ENCODE measurements around the gene ING5. TPM values are rescaled to one million over a fixed set of nuclear protein-coding genes. Genes with fewer than 3 reads are reported as not detected.

ING5 gene
- polyA plus RNA-seq, 3 donors from 2014 or later, result 6.9 to 7.9 (median 7.7) TPM

DNA sequence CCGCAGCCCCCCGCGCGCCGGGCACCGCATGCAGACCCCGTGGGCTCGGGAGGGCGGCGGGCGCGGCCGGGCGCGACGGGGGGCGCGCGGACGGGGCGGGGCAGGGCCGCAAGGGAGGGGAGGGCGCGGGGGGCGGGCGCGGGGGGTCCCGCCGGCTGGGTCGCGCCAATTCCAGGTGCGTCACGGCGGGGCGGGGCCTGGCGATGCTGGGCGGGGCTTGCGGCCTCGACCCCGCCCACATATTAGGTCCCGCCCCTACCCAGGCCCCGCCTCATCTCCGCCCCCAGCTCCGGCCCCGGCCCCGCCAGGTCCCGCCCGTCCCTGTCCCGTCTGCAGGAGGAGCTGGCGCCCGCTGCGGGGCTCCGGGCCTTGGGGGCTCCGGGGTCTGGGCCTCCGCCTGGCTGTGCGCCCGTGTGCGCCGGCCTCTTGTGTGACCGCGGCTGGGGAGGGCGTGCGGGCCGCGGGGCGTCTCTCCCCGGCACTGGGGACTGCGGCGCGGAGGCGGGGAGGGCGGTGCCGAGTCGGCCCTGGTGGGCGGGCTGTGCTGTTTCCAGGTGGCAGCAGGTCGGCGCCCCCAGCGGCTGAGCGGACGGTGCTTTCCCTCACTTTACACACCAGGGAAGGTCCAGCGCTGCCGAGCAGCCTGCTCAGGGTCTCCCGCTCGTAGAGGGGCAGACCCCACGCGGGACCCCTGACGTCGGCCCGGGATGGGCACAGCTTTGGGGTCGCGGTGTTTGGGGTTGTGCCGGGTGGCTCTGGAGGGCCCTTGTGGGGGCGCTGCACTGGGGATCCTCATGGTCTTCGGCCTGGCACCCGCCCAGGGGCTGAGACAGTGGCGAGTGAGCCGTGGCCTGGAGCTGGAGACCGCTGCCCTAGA is 554 bp downstream of the ING5 start:
- Mint-ChIP-seq H3K4me3 (peak overlapping the region; percentile 77 to 83 (median 81)), H3K36me3 (peaks cover 6 to 15% (median 12%) of the 10 kb centered on the region in 3 donors), H3K4me1 (peaks cover 7 to 10% of the 10 kb centered on the region in 2 donors), H3K27me3 (ENCODE audit: low read depth in 3 of 3) (peaks cover 2 to 7% (median 3%) of the 10 kb centered on the region in 3 donors), H3K27ac (peak overlapping the region; percentile 23 to 83 (median 66)), H3K9me3 (no peaks in the 10 kb centered on the region)
- DNase-seq, result peak; percentile 90 to 92 (median 91)

DNA sequence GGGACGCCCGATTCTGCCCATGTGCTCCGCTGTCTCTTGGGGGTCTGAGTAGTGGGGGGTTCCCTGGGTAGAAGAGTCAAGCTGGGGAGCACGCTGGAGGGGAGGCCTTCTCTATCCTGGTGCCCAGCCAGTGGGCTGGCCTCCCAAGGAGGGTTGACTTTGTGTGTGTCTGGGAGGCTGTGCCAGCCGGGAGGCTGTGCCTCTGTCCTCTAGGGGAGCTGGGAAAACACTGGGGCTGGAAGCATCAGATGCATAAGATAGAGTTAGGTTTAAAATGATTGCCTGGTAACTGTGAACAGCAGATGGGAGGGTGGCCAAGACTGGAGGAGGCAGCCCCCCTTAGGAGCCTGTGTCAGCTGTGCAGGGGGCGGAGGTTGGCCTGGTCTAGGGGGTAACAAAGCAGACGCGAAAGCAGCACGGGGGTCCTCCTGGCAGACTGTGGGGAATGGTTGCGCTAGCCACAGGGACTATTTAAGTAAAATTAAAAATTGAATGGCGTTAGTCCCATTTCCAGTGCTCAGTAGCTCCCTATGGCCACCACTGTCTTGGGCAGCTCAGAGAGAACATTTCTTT is 1.3 kb downstream of the ING5 start:
- H3K4me3 Mint-ChIP-seq, result peak overlapping the region; percentile 77 to 83 (median 81)

DNA sequence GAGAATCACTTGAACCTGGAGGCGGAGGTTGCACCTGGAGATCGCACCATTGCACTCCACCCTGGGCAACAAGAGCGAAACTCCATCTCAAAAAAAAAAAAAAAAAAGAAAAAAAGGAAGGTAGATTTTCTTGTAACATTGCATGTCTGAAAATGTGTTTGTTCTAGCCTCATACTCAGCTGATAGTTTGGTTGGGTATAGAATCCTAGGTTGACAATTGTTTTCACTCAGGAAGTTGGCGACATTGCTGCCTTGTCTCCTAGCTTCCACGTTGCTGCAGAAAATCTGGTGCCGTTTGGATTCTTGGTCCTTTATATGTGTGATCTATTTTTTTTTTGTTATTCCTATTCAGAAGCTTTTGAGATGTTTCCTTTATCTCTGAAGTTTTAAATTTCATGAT is 4.7 kb downstream of the ING5 start:
- H3K27ac Mint-ChIP-seq, result no peak overlapping the region
- H3K27me3 Mint-ChIP-seq (ENCODE audit: low read depth in 3 of 3), result peaks cover 0 to 3% (median 2%) of the 10 kb centered on the region in 3 donors

More for the DNA sequence above, 1.3 kb downstream of the ING5 start:
- peaks cover 2 to 7% (median 3%) of the 10 kb centered on the region in 3 donors for H3K27me3 Mint-ChIP-seq (ENCODE audit: low read depth in 3 of 3)
- peaks cover 7 to 10% of the 10 kb centered on the region in 2 donors for H3K4me1 Mint-ChIP-seq
- peaks cover 6 to 17% (median 12%) of the 10 kb centered on the region in 3 donors for H3K36me3 Mint-ChIP-seq
- H3K9me3 Mint-ChIP-seq, result no peaks in the 10 kb centered on the region
- DNase-seq, result no peak
- peak overlapping the region; percentile 23 to 83 (median 66) for H3K27ac Mint-ChIP-seq

DNA sequence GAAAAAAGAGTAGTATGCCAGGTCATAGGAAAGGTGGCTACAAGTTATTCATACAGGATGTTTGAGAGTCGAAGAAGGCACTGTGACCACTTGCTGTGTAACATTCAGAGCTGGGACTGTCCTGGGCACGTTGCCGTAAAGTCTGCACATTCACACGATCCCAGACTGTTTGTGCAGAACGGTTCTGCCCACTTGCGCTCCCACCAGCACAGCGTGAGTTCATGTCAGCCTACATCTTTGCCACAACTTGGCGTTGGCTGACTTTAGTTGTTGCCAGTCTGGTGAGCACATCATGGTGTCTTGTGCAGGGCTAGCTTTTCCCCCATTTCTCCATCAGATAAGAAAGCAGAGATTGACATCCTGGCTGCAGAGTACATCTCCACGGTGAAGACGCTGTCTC is 7.0 kb downstream of the ING5 start:
- Mint-ChIP-seq H3K9me3 (no peaks in the 10 kb centered on the region), H3K4me1 (no peaks in the 10 kb centered on the region), H3K36me3 (peaks cover 23 to 45% (median 28%) of the 10 kb centered on the region in 3 donors), H3K4me3 (no peak overlapping the region), H3K27me3 (ENCODE audit: low read depth in 3 of 3) (peaks cover 0 to 1% (median 0%) of the 10 kb centered on the region in 3 donors), H3K27ac (no peak overlapping the region)
- DNase-seq, result no peak

More for the DNA sequence above, 4.7 kb downstream of the ING5 start:
- peaks cover 22 to 33% (median 27%) of the 10 kb centered on the region in 3 donors for H3K36me3 Mint-ChIP-seq
- no peaks in the 10 kb centered on the region for H3K9me3 Mint-ChIP-seq
- H3K4me1 Mint-ChIP-seq, result peaks cover 6 to 7% of the 10 kb centered on the region in 2 donors
- DNase-seq, result no peak
- no peak overlapping the region for H3K4me3 Mint-ChIP-seq

DNA sequence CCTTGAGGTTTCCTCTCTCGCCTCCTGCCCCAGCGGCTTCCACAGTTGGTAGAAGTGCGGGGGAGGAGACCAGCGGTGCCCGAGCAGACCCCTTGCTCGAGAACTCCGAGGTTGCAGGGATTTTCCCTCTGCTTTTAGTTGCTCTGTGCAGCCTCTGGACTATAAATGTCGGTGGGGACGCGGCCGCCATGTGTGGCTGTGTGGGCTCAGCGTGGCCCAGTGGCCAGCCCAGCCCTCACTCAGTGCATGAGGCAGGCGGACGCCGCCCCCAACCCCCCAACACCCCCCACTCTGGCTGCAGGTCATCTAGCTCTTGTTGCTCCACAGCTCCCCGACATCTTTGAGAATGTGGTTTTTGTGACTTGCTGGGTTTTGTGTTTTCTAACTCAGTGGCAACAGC is 17.3 kb downstream of the ING5 start:
- no peaks in the 10 kb centered on the region for H3K4me1 Mint-ChIP-seq
- DNase-seq, result no peak
- H3K27me3 Mint-ChIP-seq (ENCODE audit: low read depth in 3 of 3), result peaks cover 0 to 6% (median 3%) of the 10 kb centered on the region in 3 donors
- H3K36me3 Mint-ChIP-seq, result peaks cover 7 to 28% (median 18%) of the 10 kb centered on the region in 3 donors
- no peaks in the 10 kb centered on the region for H3K9me3 Mint-ChIP-seq
- no peak overlapping the region for H3K4me3 Mint-ChIP-seq
- H3K27ac Mint-ChIP-seq, result no peak overlapping the region

DNA sequence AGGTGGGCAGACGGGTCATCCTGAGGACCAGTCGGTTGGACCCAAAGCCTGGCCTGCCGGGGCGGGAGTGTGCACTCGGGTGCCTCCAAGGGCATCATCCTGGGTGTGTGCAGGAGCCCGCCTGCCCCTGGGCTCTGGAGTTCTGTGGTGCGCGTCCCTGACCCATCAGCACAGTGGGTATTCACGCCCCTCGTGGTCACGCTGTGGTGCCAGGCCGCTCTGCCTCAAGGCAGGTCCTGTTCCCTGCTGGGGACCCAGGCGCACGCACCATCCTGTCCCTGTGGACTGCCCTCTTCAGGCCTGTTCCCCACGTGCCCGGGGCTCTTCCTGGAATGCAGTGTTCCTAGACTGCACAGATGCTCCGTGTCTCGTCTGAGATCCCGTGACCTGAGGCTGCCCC is 18.3 kb downstream of the ING5 start:
- peaks cover 0 to 4% (median 2%) of the 10 kb centered on the region in 3 donors for H3K27me3 Mint-ChIP-seq (ENCODE audit: low read depth in 3 of 3)
- H3K4me3 Mint-ChIP-seq, result no peak overlapping the region
- H3K9me3 Mint-ChIP-seq, result no peaks in the 10 kb centered on the region
- peaks cover 0 to 21% (median 17%) of the 10 kb centered on the region in 3 donors for H3K36me3 Mint-ChIP-seq
- H3K4me1 Mint-ChIP-seq, result no peaks in the 10 kb centered on the region
- no peak for DNase-seq
- no peak overlapping the region for H3K27ac Mint-ChIP-seq

DNA sequence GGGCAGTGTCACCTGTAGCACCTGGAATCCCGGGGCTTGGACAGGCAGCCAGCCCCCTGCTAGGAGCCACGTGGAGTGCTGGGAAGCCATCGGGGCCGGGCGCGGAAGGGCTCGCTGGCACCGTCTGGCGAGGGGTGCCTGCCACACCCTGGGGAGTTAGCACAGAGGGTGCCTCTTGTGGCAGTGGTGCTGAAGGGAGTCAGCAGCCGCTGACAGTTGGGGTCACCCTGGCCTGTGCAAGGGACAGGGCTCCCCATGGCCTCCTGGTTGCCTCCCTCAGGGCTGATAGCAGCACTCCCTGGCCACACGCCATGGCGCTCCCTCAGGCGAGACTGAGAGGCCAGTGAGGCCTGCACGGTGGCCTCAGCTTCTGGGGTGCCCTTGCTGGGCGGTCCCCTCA is 18.7 kb downstream of the ING5 start:
- DNase-seq, result no peak
- Mint-ChIP-seq H3K4me1 (no peaks in the 10 kb centered on the region), H3K9me3 (no peaks in the 10 kb centered on the region), H3K27ac (no peak overlapping the region), H3K27me3 (ENCODE audit: low read depth in 3 of 3) (peaks cover 0 to 4% (median 2%) of the 10 kb centered on the region in 3 donors), H3K4me3 (no peak overlapping the region), H3K36me3 (peaks cover 0 to 21% (median 17%) of the 10 kb centered on the region in 3 donors)

DNA sequence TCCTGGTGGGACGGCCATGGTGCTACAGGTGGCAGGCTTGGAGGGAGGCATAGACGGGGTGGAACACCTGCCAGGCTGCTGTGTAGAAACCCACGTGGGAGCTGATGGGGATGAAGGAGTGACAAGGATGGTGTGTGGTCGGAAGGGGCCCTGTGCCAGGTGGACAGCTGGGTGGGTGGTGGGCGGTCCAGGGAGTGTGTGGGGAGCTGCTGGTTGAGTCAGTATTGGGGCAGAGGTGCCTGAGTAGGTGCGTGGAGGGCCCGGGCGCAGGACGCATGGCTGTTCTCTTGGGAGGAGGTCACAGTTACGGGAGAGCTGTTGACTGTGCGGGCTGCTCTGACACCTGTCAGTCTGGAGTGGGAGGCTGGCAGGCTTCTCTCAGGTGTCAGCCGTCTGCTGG is 20.0 kb downstream of the ING5 start:
- H3K9me3 Mint-ChIP-seq, result no peaks in the 10 kb centered on the region
- peaks cover 0 to 4% (median 0%) of the 10 kb centered on the region in 3 donors for H3K27me3 Mint-ChIP-seq (ENCODE audit: low read depth in 3 of 3)
- peaks cover 0 to 17% (median 14%) of the 10 kb centered on the region in 3 donors for H3K36me3 Mint-ChIP-seq
- no peak overlapping the region for H3K27ac Mint-ChIP-seq
- no peaks in the 10 kb centered on the region for H3K4me1 Mint-ChIP-seq
- H3K4me3 Mint-ChIP-seq, result no peak overlapping the region
- DNase-seq, result no peak

DNA sequence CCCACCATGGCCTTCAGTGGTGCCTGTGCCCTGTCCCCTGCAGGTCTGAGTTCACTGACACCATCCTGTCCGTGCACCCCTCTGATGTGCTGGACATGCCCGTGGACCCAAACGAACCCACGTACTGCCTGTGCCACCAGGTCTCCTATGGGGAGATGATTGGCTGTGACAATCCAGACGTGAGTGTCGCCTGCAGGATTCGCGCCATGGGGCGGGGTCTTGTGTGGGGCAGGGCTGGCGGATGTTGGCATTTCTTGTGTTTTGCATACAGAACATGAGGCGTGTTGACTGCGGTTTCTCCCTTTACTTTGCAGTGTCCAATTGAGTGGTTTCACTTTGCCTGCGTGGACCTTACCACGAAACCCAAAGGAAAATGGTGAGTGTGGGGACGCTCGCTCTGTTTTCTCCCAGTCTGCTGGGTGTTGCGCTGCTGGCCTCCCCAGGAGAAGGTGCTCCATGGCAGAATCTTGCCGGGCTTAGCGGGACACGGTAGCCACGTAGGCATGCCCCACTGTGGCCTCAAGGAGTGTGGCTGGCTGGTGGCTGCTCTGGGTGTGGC is 21.1 kb downstream of the ING5 start:
- H3K9me3 Mint-ChIP-seq, result no peaks in the 10 kb centered on the region
- H3K36me3 Mint-ChIP-seq, result peaks cover 0 to 17% (median 9%) of the 10 kb centered on the region in 3 donors
- peaks cover 0 to 4% (median 0%) of the 10 kb centered on the region in 3 donors for H3K27me3 Mint-ChIP-seq (ENCODE audit: low read depth in 3 of 3)
- H3K4me3 Mint-ChIP-seq, result no peak overlapping the region
- no peak for DNase-seq
- no peak overlapping the region for H3K27ac Mint-ChIP-seq
- no peaks in the 10 kb centered on the region for H3K4me1 Mint-ChIP-seq

DNA sequence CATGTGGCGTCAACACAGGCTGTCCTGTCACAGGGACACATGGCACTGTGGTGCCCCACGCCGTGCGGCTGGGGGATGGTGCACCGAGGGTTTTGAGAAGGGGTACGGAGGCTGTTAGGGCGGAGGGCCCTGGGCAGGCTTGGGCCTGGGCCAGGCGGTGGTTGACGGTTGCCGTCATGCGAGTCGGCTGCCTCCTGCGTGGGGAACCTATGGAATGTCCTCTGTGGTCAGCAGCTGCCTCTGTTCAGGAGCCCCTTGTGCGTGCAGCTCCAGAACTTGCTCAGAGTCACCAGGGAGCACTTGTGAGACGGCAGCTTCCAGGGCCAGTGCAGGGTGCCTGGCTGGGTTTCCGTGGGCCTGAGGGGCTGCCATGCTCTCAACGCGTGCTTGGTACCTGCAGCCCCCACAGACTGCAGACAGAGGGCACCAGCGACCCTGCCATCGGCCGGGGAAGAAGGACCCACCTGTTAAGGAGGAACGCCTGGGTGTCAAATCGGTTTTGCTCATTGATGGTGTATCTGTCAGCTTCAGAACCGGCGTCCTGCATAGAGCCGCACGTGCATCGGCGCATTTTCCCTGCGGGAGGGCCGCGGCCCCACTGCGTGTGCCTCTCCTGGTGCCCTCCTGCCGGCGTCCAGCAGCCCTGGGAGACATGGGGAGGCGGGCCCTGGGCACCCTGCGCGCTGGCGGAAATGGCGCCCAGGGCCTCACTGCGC is 22.6 kb downstream of the ING5 start:
- Mint-ChIP-seq H3K36me3 (peaks cover 0 to 15% (median 9%) of the 10 kb centered on the region in 3 donors), H3K4me3 (no peak overlapping the region), H3K4me1 (no peaks in the 10 kb centered on the region), H3K27me3 (ENCODE audit: low read depth in 3 of 3) (peaks cover 0 to 4% (median 0%) of the 10 kb centered on the region in 3 donors), H3K27ac (no peak overlapping the region), H3K9me3 (no peaks in the 10 kb centered on the region)
- DNase-seq, result peak in 2 of 3 donors; percentile 12 to 24

DNA sequence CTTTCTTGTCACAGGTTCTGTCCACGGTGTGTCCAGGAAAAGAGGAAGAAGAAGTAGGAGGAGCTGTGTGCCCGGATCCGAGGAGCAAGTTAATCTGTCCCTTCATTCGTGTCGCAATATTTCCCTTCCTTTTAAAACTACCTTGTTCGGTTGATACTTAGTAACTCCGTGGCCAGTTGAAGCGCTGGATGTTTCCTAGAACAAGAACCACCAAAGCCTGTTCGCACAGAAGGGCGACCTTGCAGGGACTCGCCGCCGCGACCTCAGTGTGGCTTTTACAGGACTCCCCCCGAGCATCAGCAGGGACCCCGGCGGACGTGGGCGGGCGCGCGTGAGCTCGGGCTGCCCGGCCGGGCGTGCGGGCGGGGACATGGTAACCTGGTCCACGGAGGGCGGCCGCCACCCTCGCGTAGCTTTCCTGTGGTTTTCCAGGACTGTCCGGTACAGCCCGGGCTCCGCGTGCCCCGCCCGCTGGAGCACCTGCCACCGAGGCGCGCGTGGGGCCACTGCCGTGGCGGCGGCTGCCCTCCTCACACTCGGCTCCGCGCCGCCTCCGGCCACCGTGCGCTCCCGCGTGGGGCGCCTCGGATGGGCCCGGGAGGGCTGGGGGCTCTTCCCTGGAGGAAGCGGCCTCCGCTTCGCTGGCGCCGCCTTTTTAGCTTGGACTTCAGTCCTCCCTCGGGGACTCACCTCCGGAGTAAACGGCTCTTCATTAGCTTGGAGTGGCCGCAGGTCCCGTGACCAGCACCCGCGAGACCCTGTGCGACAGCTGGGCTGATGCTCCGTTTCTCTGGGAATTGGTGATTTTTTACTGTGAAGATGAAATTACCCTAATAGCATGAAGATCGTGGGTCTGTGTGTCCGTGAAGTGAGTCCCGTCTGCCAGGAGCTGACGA is 23.4 kb downstream of the ING5 start:
- Mint-ChIP-seq H3K4me3 (no peak overlapping the region), H3K9me3 (no peaks in the 10 kb centered on the region), H3K27ac (no peak overlapping the region), H3K36me3 (peaks cover 0 to 13% (median 9%) of the 10 kb centered on the region in 3 donors), H3K4me1 (no peaks in the 10 kb centered on the region), H3K27me3 (ENCODE audit: low read depth in 3 of 3) (peaks cover 0 to 4% (median 0%) of the 10 kb centered on the region in 3 donors)
- no peak for DNase-seq

DNA sequence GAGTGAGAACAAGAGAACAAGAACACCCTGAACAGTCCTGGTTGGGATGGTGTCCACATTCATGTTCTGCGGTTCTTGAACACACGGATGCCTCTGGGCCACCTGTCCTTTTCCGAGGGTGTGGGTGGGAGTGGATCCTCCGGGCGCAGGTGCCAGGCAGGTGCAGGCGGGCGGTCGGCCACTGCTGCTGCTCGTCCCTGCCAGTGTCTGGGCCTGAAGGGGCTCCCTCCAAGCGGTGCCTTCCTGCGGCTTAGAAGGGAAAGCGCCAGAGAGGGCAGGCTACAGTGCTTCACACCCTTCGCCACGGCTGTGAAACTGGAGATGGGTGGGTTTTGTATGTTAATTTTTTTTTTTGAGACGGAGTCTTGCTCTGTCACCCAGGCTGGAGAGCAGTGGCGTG is 24.6 kb downstream of the ING5 start:
- Mint-ChIP-seq H3K4me3 (no peak overlapping the region), H3K9me3 (no peaks in the 10 kb centered on the region), H3K27me3 (ENCODE audit: low read depth in 3 of 3) (peaks cover 0 to 4% (median 4%) of the 10 kb centered on the region in 3 donors), H3K27ac (no peak overlapping the region), H3K4me1 (peaks cover 1 to 7% of the 10 kb centered on the region in 2 donors), H3K36me3 (peaks cover 0 to 8% (median 5%) of the 10 kb centered on the region in 3 donors)
- DNase-seq, result no peak
